Renal cortical epithelial cell (primary cell): ENCODE measurements around the gene NTM. TPM values are rescaled to one million over a fixed set of nuclear protein-coding genes. Genes with fewer than 3 reads are reported as not detected.

Experiments used
- DNase-seq: peaks from one replicate; pipeline ENCODE4 v3.0.0-alpha.2; 2011; ENCODE audit warnings: low read depth
- total RNA-seq: library from RNA; depleted of rRNA; stranded (reverse); fragments of >200 nt; gene quantifications from 2 replicates; pipeline ENCODE4 v1.2.3, GENCODE V29; 2014

NTM gene
- total RNA-seq, 1 donor from 2014 or later: 0.85 TPM

DNA sequence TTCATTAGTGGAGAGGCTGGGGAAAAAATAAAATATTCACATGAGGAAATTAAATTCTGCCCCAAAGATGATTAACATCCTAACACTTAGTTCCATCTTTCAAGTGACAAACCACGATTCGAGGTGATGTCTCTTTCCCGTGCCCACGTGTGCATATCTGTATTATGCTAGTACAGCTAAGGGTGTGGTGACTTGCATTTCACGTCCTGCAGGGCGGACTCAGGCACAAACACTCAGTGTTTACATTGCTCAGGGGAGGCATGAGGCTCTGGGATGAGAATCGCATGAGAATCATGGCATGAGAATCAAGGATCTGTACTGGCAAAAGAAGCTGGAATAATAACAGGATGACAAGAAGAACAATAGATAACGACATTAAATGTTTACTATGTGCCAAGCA, 179.4 kb downstream of the NTM start:
- DNase-seq: no peak

DNA sequence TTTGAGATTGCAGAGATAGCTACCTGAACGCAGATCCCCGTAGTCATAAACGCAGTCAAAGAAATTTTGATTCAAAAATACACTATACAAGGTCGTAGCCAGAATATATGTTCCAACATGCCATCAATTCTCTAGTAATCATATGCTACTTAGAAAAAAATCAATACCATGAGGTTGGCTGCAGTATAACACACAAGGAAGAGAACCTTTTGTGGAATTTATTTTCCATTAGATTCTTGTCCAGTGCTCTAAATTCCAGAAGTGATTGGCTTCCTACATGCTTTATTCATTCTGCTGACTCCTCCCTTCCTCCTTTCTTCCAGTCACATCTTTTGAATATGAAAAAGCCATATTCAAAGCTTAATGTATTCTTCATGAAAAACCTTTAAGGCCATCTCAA, 189.9 kb downstream of the NTM start:
- no peak for DNase-seq

DNA sequence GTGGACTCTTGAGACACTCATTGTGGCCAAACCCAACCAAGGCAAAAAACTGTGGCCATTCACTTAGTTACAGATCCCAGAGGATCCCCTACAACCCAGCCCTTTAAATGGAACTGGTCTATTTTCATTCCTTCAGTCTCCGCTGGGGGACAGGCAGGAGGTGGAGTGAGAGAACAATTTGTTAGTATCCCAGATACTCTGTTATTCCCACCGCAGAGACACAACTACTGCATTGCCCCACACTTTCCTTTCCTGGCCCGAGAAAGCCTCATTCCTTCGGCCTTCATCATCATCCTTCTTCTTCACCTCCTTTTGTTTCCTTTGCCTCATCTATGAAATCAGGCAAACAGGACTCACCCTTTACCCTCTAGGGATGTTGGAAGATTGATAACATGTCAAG, 191.1 kb downstream of the NTM start:
- no peak for DNase-seq

DNA sequence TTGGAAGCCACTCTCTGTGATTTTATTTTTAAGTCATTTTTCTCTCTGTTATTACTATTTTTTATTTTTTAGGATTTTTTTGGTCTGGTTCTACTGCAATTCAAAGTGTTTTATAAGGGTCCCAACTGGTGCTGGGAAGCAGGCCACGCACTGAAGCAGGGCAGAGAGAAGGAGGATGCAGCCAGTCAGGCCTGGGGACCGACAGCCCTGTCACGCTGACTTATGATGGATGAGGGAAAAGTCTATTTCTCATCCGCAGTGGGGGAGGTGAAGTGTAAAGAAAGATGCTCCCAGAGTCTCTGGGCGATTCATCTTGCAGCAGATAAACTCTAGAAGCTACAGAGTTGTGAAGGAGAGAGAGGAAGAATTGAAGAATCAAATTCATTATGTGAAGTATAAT, 191.6 kb downstream of the NTM start:
- no peak for DNase-seq

DNA sequence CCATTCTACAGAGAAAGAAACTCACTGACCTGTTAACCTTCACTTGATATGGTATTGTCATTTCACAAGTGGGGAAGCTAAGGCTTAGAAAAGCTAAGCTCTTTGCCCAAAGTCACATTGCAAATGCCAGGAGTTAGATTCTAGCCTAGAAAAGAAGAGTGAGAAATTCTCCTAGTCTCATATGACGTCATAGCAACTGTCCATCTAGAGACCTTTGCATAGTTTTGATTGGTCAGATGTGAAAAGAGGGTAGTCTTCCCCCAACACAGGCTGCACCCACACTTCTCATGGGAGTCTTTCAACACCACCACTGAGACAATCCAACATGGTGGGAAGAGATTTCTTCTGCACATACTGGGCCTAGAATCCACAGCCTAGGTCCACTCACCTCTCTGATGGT, 197.9 kb downstream of the NTM start:
- no peak for DNase-seq

DNA sequence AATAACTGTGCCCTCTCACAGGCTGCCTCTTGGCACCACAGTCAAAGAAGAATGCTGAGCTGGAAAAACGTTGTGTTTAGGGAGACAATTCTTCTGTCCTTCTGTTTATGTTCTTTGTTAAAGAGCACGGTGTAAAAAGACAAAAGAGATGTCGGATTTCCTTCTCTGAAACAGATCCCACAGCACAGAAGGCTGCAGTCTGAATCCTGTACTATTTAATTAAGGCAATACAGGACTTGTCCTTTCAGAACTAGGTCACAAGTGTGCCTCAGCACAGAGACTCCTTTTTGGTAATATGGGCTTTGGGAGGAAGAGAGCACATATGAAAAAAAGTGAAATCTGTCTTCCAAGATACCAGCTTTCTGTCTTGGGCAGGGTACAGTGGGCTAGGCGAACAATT, 201.2 kb downstream of the NTM start:
- DNase-seq: no peak

DNA sequence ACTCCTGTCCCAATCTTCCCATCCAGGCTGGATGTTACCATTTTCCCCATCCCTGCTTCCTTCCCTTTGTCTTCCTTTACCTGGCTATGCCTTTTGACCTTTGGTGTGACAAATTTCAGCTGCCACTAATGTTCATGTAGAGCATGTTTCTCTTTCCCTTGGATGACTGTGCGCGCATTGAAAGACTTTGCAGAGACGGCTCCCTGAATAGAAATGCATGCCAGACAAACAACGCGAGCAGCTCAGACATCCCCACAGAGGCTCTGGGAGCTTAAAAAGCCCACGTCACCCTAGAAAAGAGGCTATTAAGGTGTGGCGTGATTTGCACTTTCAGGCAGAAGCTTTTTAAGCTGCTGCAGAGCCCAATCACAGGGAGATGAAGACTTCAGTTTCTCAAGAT, 202.0 kb downstream of the NTM start:
- no peak for DNase-seq

DNA sequence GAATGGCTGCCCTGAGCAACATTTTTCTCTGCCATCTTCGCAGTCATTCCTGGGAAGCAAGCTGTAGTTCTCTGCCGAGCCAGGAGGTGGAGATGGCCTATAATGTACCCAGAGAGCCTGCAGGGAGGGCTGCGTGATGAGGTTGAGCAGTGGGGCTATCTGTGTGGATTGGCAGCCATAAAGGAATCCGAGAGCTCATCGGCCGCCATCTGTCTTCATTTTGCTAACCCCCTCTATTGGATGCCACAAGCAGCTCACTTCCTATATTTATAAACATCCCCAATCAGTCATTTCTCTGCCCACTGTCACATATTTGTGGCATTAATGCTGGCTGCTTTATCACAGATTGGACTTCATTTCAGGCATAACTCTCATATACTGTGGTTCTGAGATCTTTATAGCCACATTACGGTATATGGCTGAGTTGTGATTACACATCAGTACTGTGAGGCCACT, 209.5 kb downstream of the NTM start:
- DNase-seq: peak; percentile 1

DNA sequence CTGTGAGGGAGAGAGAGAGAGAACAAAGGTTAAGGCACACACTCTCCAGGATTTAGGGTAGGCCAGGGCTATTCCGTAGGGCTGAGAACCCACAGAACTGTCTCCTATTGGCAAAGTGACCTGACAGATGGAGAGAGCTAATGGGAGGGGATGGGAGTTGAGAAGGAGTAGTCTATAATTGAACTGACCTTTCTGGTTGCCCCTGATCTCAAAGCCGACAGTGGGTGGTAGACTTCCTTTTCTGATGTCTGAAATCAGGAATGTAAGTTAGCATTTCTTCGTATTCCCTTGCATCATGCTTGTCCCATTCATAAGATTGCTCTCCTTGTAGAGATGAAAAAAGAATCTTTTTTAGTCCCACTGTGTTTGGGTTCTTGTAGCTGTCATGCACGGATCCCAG, 210.1 kb downstream of the NTM start:
- DNase-seq: no peak

DNA sequence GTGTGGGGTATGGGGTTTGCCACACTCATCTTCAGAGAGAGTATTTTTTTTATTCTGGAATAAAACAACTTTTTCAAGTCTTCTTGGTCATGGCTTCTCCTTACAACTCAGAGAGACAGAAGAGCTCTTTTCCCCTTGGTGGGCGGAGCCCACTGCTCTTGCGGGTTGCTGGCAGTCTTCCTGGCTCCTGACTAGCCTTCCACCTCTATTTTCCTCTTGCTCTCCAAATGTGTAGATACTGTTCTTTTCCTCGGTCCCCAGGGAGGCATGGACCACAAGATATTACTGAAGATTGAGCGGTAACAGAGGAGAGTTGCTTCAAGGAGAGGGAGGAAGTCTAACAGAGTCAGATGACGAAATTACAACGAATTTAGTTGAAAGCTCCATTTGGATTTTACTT, 210.6 kb downstream of the NTM start:
- no peak for DNase-seq

DNA sequence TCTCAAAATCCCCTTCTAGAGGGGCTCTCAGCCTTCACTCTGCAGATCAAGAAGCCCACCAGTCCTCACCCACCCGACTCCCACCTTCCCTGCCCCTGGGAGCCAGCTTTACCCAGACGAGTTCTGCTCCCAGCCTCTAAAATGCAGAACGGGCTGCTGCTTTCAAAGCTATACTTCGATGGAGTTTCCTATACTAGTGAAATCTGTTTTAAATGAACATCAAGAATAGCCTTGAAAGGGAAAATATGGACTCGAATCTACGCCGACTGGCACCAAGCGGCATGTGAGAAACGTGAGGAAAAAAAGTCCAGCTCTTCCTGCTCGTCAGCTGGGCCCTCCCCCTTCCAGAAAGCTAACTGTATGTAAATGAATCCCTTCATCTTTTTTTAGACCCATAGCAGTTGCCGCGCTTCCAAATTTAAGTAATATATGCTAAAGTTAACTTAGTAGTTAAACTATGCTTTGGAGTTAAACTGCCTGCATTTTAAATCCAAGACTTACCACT, 211.7 kb downstream of the NTM start:
- no peak for DNase-seq

DNA sequence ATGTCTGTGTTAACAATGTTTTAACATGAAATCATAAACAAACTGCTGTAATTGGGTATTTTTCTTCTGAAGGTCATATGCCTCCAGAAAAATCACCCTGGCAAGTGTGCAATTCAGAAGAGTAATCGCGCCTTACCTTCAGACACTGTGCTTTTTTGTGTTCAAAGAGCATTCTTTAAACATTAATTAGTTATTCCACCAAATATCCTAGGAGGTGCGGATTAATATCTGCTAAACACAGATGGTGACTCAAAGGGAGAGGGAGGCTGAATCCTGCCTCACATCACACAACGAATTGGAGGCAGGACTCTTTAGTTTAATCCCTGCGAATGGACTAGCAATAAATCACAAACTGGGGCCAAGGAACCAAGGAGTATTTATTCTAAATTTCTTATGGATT, 213.0 kb downstream of the NTM start:
- no peak for DNase-seq

DNA sequence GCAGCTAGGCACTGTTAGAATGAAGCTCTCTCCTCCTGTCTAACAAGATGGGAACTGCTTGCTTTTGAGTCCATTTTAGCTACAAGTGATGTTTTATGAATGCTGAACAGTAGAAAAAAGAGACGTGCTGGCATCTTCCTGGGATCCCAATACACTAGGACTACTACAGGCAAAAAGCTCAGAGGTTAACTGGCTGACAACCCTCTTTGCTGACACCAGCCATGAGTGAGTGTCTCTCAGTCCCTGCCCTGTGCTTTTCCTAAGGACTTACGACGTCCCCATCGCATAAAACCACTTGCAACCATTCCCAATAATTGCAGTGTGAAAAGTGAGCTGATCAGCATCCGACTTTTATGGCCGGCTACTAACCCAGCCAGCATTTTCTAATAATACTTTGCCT, 213.5 kb downstream of the NTM start:
- no peak for DNase-seq

DNA sequence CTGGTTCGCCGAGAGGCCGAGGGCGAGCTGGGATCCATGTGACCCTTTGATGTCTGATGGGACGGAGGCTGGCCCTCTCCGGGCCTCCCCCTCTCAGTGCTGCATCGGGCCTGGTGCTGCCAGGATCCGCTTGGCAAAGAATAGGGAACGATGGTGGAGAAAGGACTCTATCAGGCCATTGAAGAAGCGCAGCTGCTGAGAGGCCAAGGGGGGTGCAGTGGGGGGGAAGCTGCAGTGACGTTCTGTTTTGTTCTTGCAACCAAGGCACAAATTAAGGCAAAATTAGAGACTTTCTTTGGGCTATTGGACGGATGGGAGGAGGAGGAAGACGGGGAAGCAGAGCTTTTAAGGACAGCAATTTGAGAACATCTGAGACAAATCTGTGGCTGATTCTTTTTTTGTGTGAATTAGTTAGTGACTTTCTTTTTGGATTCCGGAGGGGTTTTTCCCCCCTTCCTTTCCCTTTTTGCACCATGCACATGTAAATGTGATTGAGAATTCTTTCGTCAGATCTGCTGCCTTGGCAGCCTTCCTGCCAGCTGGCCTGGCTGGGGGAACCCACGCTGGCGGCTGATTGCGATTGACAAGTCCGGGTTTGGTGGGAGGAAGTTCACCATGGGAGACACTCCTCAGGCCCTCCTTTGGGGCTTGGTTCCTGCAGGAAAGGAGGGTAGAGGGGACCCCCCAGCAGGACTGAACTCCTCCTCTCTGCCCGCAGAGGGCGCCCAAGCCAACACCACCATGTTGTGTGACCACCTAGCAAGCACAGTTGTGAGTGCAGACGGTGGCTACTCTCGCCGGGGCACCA, 214.6 kb downstream of the NTM start:
- no peak for DNase-seq

DNA sequence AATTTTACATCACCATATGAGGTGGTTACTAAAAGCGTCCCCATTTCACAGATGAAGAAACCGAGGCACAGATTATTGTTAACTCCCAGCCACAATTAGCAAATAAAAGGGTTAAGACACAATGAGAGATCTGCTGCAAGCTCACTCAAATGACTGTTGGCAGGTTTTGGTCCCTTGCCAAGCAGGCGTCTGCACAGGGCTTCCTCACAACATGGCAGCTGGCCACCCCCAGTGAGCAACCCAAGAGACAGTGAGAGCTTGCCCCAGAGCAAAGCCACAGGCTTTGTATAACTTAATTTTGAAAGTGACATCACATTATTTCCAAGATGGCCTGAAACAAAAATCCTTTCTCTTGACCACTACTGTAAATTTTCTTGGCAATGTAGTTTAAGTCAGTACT, 217.6 kb downstream of the NTM start:
- no peak for DNase-seq

DNA sequence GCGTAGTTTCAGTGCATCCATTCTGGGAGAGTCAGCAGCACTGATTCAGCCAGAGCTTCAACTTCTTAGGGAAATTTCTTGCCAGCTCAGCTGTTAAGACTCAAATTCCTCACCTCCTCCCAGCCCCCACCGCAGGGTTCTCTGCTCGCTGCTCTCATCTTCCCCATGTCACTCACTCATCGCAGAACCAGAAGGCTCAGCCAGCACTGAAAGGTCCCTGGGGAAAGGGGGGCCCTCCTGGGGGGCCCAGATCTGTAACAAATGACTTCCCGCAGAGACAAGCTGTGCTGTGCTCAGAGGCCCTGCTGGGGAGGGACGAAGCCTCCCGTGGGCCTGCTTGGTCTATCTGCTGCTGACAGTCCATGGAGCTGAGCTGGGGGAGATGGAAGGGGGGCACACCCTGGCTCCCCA, 220.6 kb downstream of the NTM start:
- no peak for DNase-seq

DNA sequence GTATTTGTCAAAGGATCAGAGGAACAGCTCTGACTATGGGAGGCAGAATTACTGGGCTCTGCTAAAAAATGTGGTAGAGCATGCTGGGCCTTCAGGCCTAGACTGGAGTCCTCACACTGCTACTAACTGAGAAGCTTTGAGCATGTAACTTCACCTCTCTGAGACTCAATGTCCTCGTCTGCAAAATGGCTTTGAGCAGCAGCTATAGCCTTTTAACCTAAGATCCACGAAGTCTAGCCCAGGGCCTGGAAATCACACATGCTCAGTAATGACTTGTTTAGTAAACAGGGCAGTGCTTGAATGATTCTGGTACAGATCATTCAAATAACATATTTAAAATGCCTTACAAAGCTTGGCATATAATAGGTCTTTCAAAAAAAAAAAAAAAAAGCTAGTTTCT, 221.7 kb downstream of the NTM start:
- no peak for DNase-seq

DNA sequence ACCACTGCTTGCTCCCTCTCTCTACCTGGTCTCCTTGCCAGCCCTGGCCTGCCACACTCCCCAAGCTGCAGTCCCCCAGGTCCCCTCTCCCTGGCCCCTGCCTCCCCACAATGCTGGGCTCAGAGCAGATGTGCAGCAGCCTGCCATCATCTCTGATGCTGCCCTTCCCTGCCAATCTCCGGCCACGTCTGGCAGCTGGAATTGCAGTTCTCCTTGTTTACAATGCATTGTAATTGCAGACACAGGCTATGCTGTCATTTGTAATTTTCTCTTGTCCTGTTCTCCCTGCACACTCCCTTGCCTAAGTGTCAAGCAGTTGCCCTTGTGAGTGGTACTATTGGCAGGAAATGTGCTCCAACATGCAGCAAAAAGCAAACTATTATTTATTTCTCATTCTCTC, 222.3 kb downstream of the NTM start:
- no peak for DNase-seq

DNA sequence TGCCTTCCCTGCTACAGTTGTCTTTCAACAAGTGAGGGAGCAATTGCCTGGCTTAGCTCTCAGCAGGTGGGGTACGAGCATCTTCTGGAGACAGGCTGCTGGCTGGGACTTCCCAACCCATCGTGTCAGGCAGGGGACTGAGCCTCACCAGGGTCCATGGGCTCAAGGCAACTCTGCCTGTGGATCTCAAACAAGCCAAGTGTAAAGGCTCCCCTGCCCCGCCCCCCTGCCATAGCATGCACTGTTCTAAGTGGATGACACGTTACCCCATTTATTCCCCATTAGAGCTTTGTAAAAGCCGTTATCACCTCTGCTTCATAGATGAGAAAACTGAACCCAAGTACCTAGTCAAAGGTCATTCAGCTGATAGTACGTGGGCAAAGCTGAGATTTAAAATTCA, 222.9 kb downstream of the NTM start:
- no peak for DNase-seq

DNA sequence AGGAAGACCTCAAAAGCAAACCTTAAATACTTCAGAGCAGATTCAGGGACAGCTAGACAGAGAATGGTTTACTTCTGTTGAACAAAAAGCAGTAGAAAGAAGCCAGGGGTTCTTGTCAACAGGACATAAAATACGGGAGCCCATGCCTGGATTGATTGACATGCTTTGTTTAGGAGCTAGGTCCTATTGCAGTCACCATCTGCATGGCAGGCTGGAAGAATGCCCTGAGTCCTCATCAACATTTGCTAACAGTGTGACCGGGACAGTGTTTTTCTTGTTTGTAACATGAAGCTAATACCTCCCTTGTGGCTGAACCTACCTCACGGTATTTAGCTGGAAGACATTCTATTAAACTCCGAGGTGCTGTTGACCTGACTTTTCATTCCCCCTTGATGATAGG, 225.4 kb downstream of the NTM start:
- no peak for DNase-seq

DNA sequence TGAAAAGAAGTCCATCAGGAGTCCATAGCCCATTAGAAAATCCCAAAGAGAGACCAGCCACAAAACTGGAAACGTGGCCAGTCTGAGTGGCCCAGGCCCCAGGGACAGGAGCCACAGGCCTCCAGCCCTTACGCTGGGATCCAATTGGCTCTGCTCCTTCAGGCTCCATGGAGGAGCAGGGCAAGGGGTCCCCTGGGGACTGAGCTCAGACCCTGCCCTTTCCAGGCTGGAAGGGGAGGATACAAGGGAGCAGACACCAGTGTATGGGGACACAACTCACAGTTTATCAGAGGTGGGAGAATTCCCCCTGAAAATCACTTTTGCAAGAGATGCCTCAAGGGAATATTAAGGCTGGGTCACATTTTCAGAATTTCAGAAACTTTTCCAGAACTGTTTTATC, 227.5 kb downstream of the NTM start:
- no peak for DNase-seq

DNA sequence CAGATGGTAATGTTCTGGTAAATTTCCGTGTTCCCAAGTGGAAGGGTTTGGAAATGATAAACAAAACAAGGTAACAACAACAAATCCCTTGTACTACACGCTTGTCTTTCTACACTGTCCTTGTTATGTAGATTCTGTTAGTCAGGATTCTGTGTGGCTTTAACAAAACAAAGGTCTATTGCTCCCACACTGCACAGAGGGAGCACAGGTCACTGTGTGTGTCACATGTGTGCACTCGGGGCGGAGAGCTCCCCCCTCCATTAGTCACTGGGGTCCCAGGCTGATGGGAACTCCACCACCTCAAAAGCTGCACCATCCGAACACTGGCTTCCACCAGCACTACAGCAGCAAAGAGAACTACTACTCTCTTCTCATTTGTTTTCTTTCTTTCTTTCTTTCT, 227.9 kb downstream of the NTM start:
- no peak for DNase-seq

DNA sequence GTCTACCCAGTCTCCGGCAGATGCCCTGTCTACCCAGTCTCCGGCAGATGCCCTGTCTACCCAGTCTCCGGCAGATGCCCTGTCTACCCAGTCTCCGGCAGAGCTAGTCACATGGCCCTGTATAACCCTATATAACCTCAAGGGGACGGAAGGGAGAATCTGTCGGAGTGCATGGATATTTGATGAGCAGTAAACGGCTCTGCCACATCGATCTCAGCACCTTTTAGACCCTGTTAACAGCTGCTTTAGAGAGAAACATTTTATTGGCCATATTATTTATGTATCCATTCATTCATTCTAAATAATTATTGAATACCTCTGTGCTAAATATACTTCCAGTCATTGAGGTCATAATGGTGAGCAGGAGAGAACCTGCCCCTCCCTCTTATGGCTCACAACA, 228.9 kb downstream of the NTM start:
- no peak for DNase-seq

DNA sequence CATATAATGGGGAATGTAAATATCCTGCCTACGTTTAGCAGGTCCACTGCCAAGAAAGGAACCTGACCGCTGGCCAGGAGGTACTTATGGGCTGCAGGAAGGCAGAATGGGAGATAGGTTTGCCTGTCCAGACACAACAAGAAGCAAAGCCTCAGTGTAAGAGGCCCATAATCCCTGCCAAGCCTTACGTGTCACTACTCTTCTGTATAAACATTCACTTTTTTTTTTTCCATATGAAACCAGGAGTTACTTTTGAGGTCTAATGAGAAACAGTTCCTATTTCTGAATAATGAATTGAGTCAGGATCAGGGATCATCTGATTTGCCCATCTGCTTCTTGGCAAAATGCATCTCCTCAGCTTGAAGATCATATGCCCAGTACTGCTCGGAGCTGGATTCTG, 230.2 kb downstream of the NTM start:
- no peak for DNase-seq
